Measurements from ENCODE around the gene DSTN.

The DSTN gene

DNA sequence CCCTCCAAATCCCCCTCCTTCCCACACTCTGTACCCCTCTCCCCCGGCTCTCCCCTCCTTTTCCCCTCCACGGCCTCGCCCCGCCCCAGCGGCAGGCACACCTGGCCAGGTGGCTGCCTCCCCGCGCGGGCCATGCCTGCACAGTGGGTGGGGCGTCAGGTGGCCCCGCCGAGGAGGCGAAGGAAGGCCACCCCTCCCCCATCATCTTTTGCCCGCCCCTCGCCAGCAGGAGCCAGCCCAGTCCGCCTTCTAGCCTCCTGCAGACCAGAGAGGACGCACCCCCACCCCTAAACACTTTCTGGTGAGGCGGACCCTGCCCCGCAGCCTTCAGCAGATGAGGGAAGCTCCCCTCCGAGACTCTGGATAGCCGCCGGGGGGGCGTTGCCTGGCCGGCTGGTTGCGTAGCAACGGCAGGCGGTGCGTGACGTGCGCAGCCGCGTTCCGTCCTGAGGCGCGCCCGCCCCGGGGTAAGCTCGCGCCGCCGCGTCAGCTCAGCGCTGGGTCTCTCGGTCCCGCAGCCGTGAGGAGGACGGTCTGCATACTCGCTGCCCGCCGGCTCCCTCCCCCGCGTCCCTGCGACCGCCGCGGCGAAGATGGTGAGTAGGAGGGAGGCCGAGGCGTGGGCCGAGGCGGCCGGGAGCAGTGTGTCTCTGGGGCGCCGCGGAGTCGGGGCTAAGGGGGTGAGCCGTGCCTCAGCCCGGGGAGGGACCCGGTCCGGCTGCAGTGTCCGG, at the start of gene DSTN:
Gene DSTN (plus strand): TSS at position 460 of the 731 bp plus-strand sequence. CDS start 134 bp downstream, at position 594.
- DNase-seq: peak; percentile 90

DNA sequence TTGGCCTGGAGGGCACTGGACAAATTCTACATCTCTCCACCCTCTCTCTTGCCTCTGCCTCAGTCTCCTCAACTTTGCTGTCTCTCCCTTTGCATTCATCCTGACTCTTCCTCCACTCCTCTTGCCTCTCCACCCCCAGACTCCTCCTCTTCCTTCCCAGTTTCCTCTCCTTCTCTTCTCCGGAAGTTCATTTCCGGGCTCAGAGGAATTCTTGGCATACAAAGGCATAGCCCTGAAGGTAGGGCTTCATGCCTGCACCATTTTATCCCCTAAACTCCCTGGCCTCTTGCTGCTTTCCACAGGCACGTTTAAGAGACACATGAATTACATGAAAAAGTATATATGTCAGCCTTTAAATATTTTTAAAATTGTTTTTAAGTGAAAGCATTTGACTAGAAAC, 49.3 kb upstream of the DSTN start:
- no peak for DNase-seq

DNA sequence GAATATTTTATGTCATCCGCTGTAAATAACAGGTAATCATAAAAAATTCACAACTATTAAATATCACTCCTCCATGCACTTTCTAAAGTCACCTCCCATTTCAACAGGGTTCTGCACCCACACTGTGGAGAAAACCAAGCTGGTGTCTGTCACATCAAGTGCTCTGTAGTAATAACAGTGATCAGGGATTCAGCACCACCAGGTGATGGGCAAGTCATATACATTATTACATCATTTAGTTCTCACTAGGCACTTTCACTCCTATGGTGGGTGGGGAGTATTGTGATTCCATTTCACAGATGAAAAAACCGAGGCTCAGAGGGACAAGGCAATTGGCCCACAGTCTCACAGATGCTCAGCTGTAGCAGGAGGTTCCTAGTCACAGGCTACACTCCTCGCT, 47.3 kb upstream of the DSTN start:
- no peak for DNase-seq

DNA sequence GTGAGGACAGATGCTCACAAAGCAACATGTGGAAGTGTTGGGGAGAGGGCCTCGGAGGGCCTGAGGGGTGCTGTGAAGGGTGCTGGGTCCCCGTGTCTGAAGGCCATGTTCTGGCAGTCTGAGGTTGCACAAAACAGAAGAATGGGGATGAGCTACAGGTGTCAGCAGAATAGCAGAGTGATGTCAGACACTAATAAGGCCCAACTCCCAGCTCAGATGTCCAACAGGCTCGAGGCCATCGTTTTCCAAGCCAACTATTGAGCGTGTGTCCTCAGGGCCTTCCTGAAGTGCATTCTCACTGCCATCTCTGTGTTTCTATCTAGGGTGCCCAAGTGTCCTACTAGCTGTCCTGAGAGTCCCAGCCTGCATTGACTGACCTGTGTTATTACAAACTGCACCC, 46.5 kb upstream of the DSTN start:
- no peak for DNase-seq

DNA sequence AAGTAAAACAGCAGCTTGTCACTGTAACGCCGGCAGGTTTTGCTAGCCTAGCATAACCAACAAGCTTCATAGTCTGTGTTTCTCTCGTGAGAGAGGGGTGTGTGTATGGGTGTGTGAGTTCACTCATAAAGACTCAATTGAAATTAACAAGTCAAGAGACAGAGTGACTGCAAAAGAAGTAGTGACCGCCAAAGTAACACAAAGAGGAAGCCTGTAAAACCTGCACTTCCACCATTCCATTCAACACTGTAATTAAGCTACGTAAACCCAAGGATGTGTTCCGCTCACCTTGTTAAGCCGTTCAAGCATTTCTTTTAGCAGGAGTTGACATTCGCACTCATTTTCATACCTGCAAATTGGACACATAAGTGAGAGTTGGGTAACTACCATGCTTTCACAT, 45.3 kb upstream of the DSTN start:
- DNase-seq: no peak

DNA sequence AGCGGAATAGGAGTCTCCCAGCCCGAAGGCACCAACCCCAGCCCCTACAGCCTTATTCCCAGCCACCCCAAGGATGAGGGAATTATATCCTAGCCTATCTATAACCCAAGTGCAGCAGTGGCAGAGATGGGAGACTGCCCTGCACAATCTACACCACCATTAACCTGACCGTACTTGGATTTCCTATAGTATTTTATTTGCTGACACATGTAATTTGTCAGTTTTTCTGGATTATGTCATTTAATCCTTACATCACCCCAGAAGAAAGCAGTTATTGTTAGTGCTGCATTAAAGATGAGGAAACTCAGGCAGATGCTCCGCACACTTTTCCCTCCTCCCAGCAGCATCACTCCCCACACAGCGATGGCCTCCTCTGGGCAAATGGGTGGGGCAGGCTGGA, 44.7 kb upstream of the DSTN start:
- DNase-seq: no peak

DNA sequence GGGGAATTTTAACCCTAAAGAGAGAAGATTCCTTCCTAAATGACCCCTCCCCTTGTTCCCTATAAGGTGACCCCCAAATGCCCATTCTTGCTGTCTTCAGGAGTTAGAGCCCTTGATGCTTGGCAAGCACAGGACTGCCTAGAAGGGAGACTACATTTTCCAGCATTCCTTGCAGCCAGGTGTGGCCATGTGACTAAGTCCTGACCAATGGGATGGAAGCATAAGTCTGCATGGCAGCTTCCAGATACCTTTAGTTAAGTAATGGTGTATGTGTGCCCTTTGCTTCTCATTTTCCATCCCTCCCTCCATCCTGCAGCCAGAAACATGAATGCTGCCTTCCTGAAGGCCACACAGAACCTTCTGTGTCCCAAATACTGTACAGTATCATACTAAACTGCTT, 44.2 kb upstream of the DSTN start:
- peak; percentile 32 for DNase-seq

DNA sequence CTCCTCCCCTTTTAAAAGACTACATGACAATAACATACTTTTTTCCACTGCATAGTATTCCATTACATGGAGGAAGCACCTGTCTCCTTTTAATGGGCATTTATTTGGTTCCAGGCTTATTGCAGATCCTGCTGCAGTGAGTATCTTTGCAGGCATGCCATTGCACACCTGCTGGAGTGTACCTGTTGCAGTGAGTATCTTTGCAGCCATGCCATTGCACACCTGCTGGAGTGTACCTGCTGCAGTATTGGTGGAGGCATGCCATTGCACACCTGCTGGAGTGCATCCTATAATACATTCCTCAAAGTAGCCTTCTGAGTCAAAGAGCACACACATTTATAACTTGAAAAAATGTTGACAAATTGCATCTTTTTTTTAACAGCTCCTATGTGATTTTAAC, 40.3 kb upstream of the DSTN start:
- no peak for DNase-seq

DNA sequence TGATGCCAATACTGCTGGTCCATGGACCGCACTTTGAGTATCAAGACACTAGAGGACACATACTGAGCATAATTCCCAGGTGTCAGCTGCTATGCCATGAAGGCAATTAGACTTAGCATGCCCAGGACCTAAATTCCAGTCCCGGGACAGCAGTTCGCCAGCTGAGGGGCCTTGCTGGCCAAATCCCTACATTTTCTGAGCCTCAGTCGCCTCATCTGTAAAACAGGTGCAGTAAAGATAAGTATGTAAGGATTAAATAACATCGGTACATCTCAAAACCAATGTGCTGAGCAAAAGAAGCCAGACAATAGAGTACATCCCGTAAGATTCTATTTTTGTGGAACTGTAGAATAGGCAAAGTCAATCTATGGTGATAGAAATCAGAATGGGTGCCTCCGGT, 39.7 kb upstream of the DSTN start:
- no peak for DNase-seq

DNA sequence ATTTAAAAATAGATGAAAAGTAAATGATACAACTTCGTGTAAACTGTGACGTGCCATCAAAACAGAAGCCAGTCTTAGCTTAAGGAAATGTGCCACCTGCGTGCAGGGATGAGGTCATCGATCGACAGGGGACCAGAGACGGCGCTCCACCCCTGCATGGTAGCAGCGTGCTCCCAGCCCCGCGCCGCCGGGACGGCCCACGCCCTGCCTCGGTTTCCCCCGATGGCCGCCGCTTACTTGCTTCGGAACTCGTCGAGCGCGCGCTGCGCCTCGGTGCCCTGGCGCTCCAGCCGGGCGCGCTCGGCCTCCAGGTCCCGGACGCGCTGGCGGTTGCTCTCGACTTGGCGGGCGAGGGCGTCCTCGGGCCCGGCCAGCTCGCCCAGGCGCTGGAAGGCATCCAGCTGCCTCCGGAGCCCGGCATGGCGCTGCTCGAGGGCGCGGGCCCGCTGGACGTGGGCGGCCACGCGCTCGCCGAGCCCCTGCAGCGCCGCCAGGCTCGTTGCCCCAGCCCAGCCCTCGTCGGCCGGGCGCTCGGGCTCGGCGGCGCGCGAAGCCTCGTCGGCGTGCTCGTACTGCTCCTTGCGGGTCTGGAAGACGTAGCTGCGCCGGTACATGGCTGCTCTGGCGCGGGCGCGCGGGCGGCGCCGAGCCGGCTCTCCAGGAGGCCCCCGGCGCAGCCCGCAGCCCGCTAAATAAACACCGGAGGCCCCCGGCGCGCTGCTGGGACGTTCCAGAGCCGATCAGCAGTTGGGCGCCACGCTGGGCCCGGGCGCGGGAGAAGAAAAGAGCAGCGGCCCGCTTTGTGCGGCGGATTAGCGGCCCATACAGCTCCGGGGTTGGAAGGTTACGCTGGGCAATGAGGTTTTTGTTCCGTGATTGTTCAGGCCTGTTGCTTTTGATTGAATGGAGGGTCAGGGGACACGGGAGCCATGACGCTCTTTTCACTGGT, 38.9 kb upstream of the DSTN start, which contains the start of gene BFSP1:
Gene BFSP1 (minus strand): TSS at position 664 of the 949 bp plus-strand sequence. CDS start 50 bp downstream, at position 614.
- DNase-seq: peak; percentile 64

DNA sequence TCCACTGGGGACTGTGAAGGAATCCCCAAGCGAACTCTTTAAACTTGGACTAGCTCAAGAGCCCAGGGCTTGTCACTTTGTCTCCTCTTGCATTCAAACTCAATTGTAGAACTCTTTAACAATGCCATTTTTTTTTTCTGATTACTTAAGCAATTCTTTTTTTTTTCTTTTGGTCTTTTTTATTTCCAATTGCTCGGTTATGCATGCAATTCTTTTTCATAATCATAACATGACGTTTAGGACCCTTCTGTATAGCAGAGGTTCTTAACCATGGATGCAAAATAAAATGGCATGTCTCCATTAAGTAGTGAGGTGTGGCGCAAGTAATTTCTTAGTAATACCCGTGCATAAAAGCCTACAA, 38.2 kb upstream of the DSTN start:
- DNase-seq: no peak

DNA sequence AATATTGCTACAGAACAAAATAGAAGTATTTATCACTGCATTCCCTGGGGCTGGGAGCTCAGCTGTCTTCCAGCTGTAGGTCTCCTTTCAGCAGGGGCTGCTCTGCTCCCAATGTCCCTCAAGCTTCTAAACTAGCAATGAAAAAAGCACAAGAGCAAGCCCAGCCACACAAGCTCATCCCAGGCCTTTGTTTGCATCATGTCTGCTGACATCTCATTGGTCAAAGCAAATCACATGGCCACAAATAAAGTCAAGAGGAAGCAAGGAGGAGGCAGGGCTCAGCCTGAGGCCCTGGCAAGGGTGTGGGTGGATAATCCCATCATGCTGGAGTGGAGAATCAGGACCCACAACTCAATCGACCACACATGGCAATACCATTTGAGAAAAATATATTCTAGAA, 36.5 kb upstream of the DSTN start:
- peak; percentile 9 for DNase-seq

DNA sequence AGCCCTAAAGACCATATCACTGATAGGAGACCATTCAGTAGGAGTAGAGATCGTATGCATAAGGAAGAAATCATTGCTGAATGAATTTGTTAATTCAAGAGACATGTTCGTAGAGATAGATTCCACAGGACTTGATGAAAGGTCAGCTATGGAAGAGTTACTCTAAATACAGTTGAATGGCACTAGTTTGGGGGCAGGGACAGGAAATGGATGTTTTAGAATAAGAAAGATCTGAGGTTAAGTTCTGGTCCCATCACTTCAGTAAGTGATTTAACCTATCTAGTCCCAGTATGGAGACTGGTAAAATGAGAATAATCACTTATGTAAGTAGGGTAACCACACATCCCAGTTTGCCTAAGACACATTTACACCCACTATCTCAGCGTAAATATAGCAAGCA, 35.8 kb upstream of the DSTN start:
- no peak for DNase-seq

DNA sequence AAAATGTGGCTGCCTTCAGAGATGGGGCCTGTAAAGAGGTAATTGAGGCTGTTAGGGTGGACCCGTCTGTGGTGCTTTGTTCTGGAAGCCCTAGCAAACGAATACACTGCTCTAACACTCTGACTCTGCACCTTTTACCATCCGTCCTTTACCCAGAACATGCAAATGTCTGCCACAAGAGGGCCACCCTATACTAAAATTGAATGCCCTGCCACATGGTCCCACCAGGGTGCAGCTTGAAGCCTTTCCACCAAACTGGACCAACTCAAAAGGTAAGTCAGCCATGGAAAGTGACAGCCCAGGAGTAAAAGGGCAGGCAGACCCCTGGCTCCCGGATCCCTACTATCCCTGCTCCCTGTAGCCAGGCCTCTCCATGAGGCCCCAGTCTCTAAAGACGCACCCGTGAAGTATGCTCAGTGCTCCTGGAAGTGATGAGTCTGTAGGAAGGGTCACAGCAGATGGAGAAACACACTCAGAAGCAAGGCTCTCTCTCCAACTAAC, 32.9 kb upstream of the DSTN start:
- DNase-seq: peak; percentile 74

DNA sequence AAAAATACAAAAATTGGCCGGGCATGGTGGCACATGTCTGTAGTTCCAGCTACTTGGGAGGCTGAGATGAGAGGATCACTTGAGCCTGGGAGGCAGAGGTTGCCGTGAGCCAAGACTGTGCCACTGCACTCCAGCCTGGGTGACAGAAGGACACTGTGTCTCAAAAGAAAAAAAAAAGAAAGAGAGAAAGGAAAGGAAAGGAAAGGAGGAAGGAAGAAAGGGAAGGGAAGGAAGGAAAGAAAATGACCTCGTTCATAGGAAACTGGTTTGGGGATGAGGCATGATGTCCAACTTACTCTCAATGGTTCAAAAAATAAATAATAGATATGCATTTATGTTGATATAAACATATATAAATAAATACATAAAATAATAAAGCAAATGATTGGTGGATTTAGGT, 31.9 kb upstream of the DSTN start:
- DNase-seq: no peak

DNA sequence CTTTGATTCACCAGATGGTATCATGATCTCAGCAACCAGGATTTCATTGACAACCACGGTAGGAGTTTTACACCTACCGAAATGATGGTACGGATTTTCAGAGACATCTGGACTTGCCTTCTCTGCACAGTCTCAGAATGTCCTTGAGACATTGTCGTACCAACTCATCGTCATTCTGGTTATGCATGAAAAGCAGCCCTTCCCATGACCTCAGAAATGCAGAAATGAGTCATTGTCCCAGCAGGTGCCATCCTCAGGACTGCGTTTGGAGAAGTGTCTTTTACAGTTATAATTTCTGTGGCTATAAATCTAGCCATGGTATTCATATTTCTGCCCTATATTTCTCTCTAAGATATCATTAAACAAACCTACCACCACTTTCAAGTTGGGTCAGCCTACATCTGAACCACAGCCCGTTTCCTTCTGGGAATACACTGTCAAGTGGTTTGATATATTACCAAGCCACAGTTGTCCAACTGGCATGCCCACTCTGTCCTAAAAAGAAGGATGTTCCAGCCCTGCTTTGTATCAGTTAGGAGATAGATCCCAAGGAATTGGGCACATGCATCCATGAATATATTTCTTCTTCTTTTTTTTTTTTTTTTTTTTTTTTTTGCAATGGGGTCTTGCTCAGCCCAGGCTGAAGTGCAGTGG, 31.2 kb upstream of the DSTN start:
- DNase-seq: peak; percentile 28

DNA sequence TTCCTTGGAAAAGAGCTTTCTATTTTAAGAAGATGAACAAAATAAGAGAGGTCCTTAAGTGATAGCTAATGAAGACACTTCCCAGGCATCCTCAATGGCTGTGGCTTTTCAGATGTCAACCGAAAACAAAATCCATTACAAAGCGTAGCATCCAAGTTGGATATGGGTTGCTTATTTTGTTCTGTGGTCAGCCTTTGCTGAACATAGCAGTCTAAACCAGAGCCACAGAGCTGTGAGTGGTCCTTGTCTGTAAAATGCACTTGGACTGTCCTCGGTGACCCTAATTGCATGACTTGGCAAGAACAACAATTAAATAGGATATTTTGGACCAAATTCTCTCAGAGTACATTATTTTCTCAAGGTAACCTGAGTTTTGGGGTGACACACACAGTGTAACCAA, 28.3 kb upstream of the DSTN start:
- no peak for DNase-seq

DNA sequence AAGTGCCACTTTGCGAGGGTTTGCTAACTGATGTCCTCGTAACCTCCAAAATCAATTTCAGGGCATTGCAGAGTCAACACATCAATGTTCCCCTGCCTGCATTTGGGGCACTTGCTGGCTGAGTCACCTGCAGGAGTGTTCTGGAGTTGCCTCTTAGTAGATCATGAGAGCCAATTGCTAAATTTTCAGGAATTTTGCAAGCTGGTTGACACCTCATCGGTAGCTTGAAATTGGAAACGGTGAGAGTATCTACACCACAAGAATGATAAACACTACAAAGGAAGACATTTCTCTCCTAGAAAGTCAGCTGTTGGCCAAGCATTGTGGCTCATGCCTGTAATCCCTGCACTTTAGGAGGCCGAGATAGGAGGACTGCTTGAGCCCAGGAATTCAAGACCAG, 27.9 kb upstream of the DSTN start:
- no peak for DNase-seq

DNA sequence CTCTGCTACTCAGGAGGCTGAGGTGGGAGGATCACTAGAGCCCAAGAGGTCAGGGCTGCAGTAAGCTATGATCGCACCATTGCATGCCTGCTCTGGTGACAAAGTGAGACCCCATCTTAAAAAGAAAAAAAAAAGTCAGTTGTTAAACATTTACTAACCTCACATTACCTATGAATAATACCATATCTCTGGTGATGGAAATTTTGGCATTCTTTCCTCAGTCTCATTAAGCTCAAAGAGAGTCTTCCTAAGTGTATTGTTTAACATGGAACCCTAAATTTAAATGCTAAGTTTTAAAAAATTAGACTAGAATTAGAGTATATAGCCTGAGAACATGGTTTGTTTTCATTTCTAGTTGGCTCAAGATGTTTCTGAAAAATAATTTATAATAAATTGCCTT, 27.4 kb upstream of the DSTN start:
- DNase-seq: no peak

DNA sequence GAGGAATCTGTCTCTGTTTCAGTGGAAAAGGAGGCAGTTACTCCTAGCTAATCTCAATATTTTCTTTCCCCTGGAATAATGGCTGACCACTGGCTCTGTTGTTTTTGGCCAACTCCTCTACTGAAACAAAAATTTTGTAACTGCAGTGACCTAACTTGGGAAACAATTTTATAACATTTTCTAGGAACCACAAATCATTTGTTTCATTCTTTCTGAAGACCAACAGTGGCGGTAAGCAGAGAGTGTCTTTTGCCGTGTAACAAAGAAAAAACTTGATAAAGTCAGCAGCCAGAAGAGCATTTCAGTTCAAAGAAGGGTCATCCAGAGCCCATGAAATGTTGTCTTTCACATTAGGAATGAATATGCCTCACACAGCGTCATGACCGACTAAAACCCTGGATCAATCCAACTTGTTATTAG, 26.9 kb upstream of the DSTN start:
- DNase-seq: no peak

DNA sequence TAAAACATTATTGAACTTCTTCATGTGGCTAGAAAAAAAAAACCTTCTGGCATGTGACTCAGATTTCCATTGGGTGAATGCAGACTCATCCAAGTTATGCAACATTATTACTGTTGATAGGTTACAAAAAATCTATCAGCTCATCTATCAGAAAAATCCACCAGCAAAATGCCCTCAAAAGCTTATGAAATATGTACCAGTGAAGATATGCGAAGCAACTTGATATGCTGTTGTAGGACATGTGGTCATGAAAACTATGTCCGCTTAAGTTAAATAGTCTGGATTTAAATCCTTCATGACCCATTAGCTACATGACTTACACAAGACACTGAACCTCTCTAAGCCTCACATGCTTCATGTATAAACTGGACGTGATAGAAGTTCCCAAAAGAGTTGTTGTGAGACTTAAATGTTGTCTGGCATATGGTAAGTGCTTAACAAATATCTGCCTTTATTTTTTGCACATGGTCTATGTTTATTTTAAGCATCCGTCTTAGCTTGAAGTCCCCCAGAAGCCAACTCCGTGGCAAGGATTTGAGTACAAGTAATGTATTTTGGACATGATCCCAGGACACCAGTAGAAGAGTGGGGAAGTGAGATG, 26.2 kb upstream of the DSTN start:
- DNase-seq: no peak

DNA sequence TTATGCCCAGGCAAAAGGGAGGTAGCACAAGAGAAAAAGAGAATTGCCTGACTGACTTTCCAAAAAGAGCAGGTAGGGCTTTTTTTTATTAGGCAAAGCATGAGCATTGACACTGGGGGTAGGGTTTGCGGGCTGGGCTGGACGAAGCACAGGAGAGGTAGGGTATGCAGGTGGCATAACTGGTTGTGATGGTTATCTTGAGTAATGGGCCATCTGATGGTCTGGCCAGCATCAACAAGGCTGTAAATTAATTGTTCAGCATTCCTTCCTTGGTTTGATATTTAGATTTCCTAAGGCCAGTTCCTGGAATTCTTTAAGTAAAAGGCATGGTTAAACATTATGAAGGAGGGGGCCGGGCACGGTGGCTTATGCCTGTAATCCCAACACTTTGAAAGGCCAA, 24.7 kb upstream of the DSTN start:
- no peak for DNase-seq

DNA sequence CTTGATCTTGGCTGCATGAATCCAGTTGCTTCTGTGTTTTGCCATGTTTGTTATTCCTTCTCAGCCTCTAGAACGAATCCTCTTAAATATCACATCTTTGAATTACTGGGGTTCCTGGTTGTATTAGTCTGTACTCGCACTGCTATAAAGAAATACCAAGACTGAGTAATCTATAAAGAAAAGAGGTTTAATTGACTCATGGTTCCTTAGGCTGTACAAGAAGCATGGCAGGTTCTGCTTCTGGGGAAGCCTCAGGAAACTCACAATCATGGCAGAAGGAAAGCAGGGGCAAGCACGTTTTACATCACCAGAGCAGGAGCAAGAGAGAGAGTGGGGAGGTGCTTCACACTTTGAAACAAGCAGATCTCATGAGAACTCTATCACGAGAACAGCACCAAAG, 20.7 kb upstream of the DSTN start:
- DNase-seq: no peak
